ENCODE measurements around the gene SFXN5. TPM values are rescaled to one million over a fixed set of nuclear protein-coding genes. Genes with fewer than 3 reads are reported as not detected.

SFXN5 gene
- total and polyA plus RNA-seq, 2 donors = 9.2 to 11.8 TPM

DNA sequence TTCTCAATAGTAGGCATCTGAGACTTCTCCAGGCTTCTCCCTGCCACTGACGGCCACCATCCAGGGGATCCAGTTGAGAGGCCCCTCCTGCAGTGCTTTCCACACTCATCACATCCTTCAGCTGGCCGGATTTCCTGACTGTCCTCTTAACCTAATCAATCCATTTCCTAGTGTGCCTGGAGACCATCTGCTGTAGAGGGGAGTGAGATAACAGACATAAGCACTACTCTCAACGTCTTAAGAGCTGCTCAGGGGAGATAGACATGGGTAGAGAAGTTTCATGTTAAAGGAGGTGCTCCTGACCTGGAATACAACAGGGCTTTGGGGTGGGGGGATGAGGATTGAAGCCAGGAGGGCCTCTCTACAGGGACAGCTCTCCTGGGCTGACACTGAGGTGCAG, 170.1 kb downstream of the SFXN5 start:
- Histone ChIP-seq H3K4me3 (ENCODE audit: low read depth, low read length) (no peak overlapping the region), H3K27ac (ENCODE audit: low read depth) (no peak overlapping the region), H3K4me1 (ENCODE audit: insufficient read depth) (no peaks in the 10 kb centered on the region), H3K36me3 (ENCODE audit: insufficient read depth) (no peaks in the 10 kb centered on the region)
- DNase-seq (ENCODE audit: extremely low spot score) = no peak
- WGBS = 33% methylated on average over 3 of the region's 3 CpGs

DNA sequence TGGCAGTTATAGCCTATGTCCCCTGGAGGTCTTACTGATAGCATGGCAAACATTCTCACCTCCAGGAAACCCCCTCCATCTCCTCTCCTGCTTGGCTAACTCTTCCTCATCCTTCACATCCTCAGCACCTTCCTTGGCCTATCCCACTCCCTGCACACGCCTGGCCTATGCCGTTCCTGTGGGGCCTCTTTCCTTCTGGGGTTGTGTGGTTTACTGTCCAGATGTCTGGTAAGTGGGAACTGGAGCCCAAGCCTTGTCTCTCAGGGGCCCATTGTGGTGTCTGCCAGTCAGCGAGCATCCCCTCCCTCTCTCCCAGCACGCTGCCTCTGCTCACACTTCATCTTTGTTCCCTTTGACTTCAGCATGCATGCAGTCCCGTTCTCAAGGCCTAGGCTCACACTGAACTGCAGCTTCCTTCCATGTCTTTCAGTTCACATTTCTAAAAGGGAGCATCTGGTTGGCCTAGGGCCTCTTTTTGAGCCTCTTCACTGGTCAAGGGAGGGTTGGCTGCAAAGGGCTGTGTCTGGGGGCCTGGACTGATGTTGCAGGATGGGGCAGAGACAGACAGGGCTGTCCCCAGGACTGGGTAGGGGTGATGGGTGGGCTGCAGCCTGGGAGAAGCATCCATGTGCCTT, 171.2 kb downstream of the SFXN5 start:
- DNase-seq (ENCODE audit: extremely low spot score) = no peak
- Histone ChIP-seq H3K4me3 (ENCODE audit: low read depth, low read length) (no peak overlapping the region), H3K36me3 (ENCODE audit: insufficient read depth) (no peaks in the 10 kb centered on the region), H3K4me1 (ENCODE audit: insufficient read depth) (no peaks in the 10 kb centered on the region), H3K27ac (ENCODE audit: low read depth) (no peak overlapping the region)
- 79% methylated on average over 5 of the region's 5 CpGs for WGBS

GRCh38 chr2:72898585-72898906, 173.0 kb downstream of the SFXN5 start:
- H3K4me3 ChIP-seq (ENCODE audit: low read depth, low read length) = no peak overlapping the region
- no peak for DNase-seq (ENCODE audit: extremely low spot score)
- H3K36me3 ChIP-seq (ENCODE audit: insufficient read depth) = no peaks in the 10 kb centered on the region
- H3K4me1 ChIP-seq (ENCODE audit: insufficient read depth) = no peaks in the 10 kb centered on the region
- H3K27ac ChIP-seq (ENCODE audit: low read depth) = no peak overlapping the region
- 76% methylated on average over 2 of the region's 2 CpGs for WGBS

DNA sequence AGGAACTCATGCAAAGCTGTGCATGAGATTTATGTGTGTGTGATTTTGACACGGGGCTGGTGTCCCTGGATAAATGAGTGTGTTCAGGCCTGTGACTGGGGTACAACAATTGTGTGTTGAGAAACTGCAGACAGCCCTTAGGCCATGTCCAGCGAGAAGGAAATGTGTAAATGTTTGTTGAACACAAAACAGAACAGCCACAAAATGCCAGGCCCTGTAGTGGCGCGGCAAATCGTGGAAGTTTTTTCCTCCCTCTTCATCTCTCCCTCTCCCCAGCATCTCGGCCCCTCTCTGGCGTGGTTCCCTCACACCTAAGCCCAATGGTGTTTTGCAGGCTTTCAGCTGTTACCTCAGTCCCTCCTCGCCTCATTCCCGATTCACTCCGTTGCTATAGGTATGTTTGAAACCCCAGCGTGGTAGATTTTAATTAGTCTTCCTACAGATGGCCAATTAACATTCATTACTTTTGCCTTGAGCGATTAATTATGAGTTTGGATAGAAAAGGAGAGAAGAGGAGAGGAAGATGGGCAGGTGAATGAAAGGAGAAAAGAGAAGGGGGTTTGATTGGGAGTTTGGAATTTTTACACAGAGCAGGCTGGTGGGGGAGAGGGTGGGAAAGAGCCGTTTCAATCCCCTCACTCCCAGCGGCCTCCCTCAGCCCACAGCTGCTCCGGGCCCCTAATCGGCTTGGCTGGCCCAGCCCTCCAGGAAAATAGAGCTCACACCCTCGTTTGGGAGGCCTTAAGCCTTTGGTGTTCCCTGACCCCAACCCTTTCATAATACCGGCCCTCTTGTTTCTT, 173.5 kb downstream of the SFXN5 start:
- Histone ChIP-seq H3K4me1 (ENCODE audit: insufficient read depth) (no peaks in the 10 kb centered on the region), H3K27ac (ENCODE audit: low read depth) (no peak overlapping the region), H3K36me3 (ENCODE audit: insufficient read depth) (no peaks in the 10 kb centered on the region), H3K4me3 (ENCODE audit: low read depth, low read length) (no peak overlapping the region)
- WGBS = 61% methylated on average over 18 of the region's 18 CpGs
- DNase-seq (ENCODE audit: extremely low spot score) = no peak

GRCh38 chr2:72896446-72896845, 175.1 kb downstream of the SFXN5 start:
- H3K4me1 ChIP-seq (ENCODE audit: insufficient read depth) = no peaks in the 10 kb centered on the region
- DNase-seq (ENCODE audit: extremely low spot score) = no peak
- H3K4me3 ChIP-seq (ENCODE audit: low read depth, low read length) = no peak overlapping the region
- 79% methylated on average over 4 of the region's 4 CpGs for whole genome bisulfite sequencing
- no peaks in the 10 kb centered on the region for H3K36me3 ChIP-seq (ENCODE audit: insufficient read depth)
- H3K27ac ChIP-seq (ENCODE audit: low read depth) = no peak overlapping the region

GRCh38 chr2:72895759-72896281, 175.7 kb downstream of the SFXN5 start:
- no peaks in the 10 kb centered on the region for H3K36me3 ChIP-seq (ENCODE audit: insufficient read depth)
- no peak overlapping the region for H3K27ac ChIP-seq (ENCODE audit: low read depth)
- DNase-seq (ENCODE audit: extremely low spot score) = no peak
- WGBS = 8% methylated on average over 16 of the region's 16 CpGs
- no peak overlapping the region for H3K4me3 ChIP-seq (ENCODE audit: low read depth, low read length)
- H3K4me1 ChIP-seq (ENCODE audit: insufficient read depth) = no peaks in the 10 kb centered on the region

DNA sequence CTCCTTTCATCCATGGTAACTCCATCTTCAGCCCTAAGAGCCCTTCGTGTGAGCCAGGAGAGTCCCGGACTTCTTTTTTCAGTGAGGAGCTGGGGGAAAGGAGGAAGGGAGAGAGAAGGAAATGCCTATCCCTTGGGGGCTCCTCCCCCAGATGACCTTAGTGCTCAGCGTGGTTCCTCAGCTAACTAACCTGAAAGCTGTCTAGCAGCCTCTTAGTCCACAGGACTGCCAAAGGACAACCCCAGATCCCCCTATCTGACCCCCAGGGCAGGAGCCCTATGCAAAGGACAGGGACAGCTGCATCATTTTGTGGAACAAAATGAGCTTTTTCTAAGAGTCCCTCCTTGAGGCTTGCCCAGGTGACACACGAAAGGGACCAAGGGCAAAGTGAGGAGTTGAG, 176.4 kb downstream of the SFXN5 start:
- Histone ChIP-seq H3K4me1 (ENCODE audit: insufficient read depth) (no peaks in the 10 kb centered on the region), H3K36me3 (ENCODE audit: insufficient read depth) (no peaks in the 10 kb centered on the region), H3K27ac (ENCODE audit: low read depth) (no peak overlapping the region), H3K4me3 (ENCODE audit: low read depth, low read length) (no peak overlapping the region)
- DNase-seq (ENCODE audit: extremely low spot score) = no peak
- 15% methylated on average over 4 of the region's 4 CpGs for WGBS

- 85% methylated on average over 9 of the region's 9 CpGs for WGBS
- no peak overlapping the region for H3K27ac ChIP-seq (ENCODE audit: low read depth)
- no peaks in the 10 kb centered on the region for H3K4me1 ChIP-seq (ENCODE audit: insufficient read depth)
- no peak overlapping the region for H3K4me3 ChIP-seq (ENCODE audit: low read depth, low read length)
- no peaks in the 10 kb centered on the region for H3K36me3 ChIP-seq (ENCODE audit: insufficient read depth)
- DNase-seq (ENCODE audit: extremely low spot score) = no peak
These were observed 177.0 kb downstream of the SFXN5 start for GRCh38 chr2:72894514-72894913.

GRCh38 chr2:72893594-72894319, 177.8 kb downstream of the SFXN5 start:
- H3K36me3 ChIP-seq (ENCODE audit: insufficient read depth) = no peaks in the 10 kb centered on the region
- H3K4me1 ChIP-seq (ENCODE audit: insufficient read depth) = no peaks in the 10 kb centered on the region
- DNase-seq (ENCODE audit: extremely low spot score) = no peak
- H3K4me3 ChIP-seq (ENCODE audit: low read depth, low read length) = no peak overlapping the region
- 46% methylated on average over 15 of the region's 15 CpGs for WGBS
- H3K27ac ChIP-seq (ENCODE audit: low read depth) = no peak overlapping the region

DNA sequence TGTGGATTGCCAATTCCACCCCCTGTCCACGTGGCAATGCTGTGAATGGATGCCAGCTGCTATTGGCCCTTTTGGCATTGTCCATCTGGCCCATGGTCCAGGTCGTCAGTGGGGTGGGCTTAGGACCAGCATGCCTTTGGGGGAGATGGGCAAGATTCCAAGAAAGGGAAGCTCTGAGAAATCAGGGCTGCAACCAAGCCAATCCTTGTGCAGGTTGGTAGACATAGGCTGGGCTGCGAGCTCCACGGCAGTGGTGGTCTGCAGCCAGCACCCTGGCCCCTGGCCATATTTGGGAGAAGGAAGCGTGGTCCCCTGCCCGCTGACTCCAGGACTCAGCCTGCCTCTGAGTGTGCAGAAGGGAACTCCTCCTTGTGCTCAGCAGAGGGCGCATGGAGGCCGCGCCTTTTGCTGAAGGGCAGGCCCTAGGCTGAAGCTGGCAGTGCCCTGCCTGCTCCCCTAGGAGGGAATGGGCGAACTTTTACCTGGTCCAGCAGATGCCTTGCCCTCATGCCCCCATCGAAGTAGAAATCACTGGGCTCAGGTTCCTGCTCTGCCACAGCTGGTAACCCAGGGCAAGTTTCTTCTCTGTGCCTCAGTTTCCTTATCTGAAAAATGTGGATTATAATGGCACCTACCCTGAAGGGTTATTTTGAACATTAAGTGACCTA, 178.9 kb downstream of the SFXN5 start:
- DNase-seq (ENCODE audit: extremely low spot score) = no peak
- H3K36me3 ChIP-seq (ENCODE audit: insufficient read depth) = no peaks in the 10 kb centered on the region
- H3K4me3 ChIP-seq (ENCODE audit: low read depth, low read length) = no peak overlapping the region
- 6% methylated on average over 11 of the region's 11 CpGs for WGBS
- no peaks in the 10 kb centered on the region for H3K4me1 ChIP-seq (ENCODE audit: insufficient read depth)
- H3K27ac ChIP-seq (ENCODE audit: low read depth) = no peak overlapping the region

Other genes with a start within 250 kb of the SFXN5 start
- gene EXOC6B, start 245.7 kb downstream of the SFXN5 start, total RNA-seq = 47.6 TPM
- gene EXOC6B, start 245.7 kb downstream of the SFXN5 start, polyA plus RNA-seq = 14.5 TPM
- gene SPR, start 184.3 kb downstream of the SFXN5 start, total RNA-seq = 5.5 TPM
- 28.2 TPM for gene SPR, start 184.3 kb downstream of the SFXN5 start, polyA plus RNA-seq
- gene EMX1, start 154.2 kb downstream of the SFXN5 start, total RNA-seq = not detected
- gene EMX1, start 154.2 kb downstream of the SFXN5 start, polyA plus RNA-seq = not detected
- 13.4 TPM for gene RAB11FIP5, start 41.2 kb upstream of the SFXN5 start, total RNA-seq
- 22.6 TPM for gene RAB11FIP5, start 41.2 kb upstream of the SFXN5 start, polyA plus RNA-seq
- not detected for gene NOTO, start 130.9 kb upstream of the SFXN5 start, total RNA-seq
- gene NOTO, start 130.9 kb upstream of the SFXN5 start, polyA plus RNA-seq = 0.08 TPM
- 14.6 TPM for gene SMYD5, start 142.5 kb upstream of the SFXN5 start, total RNA-seq
- gene SMYD5, start 142.5 kb upstream of the SFXN5 start, polyA plus RNA-seq = 18.2 TPM
- gene PRADC1, start 161.5 kb upstream of the SFXN5 start, total RNA-seq = 13.0 TPM
- gene PRADC1, start 161.5 kb upstream of the SFXN5 start, polyA plus RNA-seq = 35.2 TPM
- gene CCT7, start 162.6 kb upstream of the SFXN5 start, total RNA-seq = 117 TPM
- gene CCT7, start 162.6 kb upstream of the SFXN5 start, polyA plus RNA-seq = 178 TPM
- gene FBXO41, start 212.8 kb upstream of the SFXN5 start, total RNA-seq = 0.32 TPM
- gene FBXO41, start 212.8 kb upstream of the SFXN5 start, polyA plus RNA-seq = 1.0 TPM
- not detected for gene EGR4, start 221.8 kb upstream of the SFXN5 start, total RNA-seq
- 0.05 TPM for gene EGR4, start 221.8 kb upstream of the SFXN5 start, polyA plus RNA-seq